ENCODE data around the gene AHNAK2. TPM values are rescaled to one million over a fixed set of nuclear protein-coding genes. Genes with fewer than 3 reads are reported as not detected.
"Not testable (repeated sequence)": the region's sequence is repeated elsewhere in the genome, so short reads cannot be mapped to it uniquely, and the experiment has no call there.

AHNAK2 gene
- total RNA-seq, 6 donors from 2014 or later = 4.3 to 48.0 (median 12.9) TPM

- not testable (repeated sequence) for H3K27me3 ChIP-seq; H3K4me1 ChIP-seq; H3K36me3 ChIP-seq; H3K27ac ChIP-seq; H3K4me3 ChIP-seq; ATAC-seq (ENCODE audit: low FRiP score in 2 of 2); H3K9me3 ChIP-seq
- peak in 1 of 2 donors; percentile 71 for DNase-seq
- WGBS, 2 donors = 81 to 90% methylated on average over 17 to 43 of the region's 43 CpGs
Measured at GRCh38 chr14:104945986-104946965, 31.9 kb downstream of the AHNAK2 start.

GRCh38 chr14:104945266-104945665, 32.9 kb downstream of the AHNAK2 start:
- not testable (repeated sequence) for H3K4me1 ChIP-seq; H3K27me3 ChIP-seq; ATAC-seq (ENCODE audit: low FRiP score in 2 of 2); H3K4me3 ChIP-seq; H3K27ac ChIP-seq; H3K9me3 ChIP-seq; H3K36me3 ChIP-seq
- WGBS, 2 donors = 91% methylated on average over 15 to 20 of the region's 20 CpGs
- peak in 1 of 2 donors; percentile 71 for DNase-seq

- H3K4me3 ChIP-seq; H3K9me3 ChIP-seq; H3K36me3 ChIP-seq; H3K27me3 ChIP-seq; ATAC-seq (ENCODE audit: low FRiP score in 2 of 2); H3K27ac ChIP-seq; H3K4me1 ChIP-seq: not testable (repeated sequence)
- WGBS, 2 donors = 88 to 93% methylated on average over 12 to 25 of the region's 29 CpGs
- DNase-seq = peak in 1 of 2 donors; percentile 60
Measured at GRCh38 chr14:104944436-104945205, 33.6 kb downstream of the AHNAK2 start.

GRCh38 chr14:104944016-104944308, 34.2 kb downstream of the AHNAK2 start:
- not testable (repeated sequence) for ATAC-seq (ENCODE audit: low FRiP score in 2 of 2); H3K36me3 ChIP-seq; H3K9me3 ChIP-seq; H3K4me1 ChIP-seq; H3K4me3 ChIP-seq; H3K27ac ChIP-seq; H3K27me3 ChIP-seq
- WGBS, 2 donors = 87 to 90% methylated on average over 5 to 6 of the region's 6 CpGs
- DNase-seq = peak in 1 of 2 donors; percentile 43

- H3K9me3 ChIP-seq; H3K27ac ChIP-seq; ATAC-seq (ENCODE audit: low FRiP score in 2 of 2); H3K4me1 ChIP-seq; H3K27me3 ChIP-seq; H3K36me3 ChIP-seq; H3K4me3 ChIP-seq: not testable (repeated sequence)
- peak in 1 of 2 donors; percentile 68 for DNase-seq
- 89 to 94% methylated on average over 18 to 29 of the region's 29 CpGs for WGBS, 2 donors
Measured at GRCh38 chr14:104943216-104944015, 34.8 kb downstream of the AHNAK2 start.

- H3K9me3 ChIP-seq = no peaks in the 10 kb centered on the region
- H3K36me3 ChIP-seq = no peaks in the 10 kb centered on the region
- WGBS, 2 donors = 88 to 98% methylated on average over 7 to 16 of the region's 16 CpGs
- DNase-seq = peak in 1 of 2 donors; percentile 62
- H3K4me1 ChIP-seq = no peaks in the 10 kb centered on the region
- H3K4me3 ChIP-seq = no peak overlapping the region
- TF ChIP-seq EP300 (IDR thresholded peaks at IDR 0.05) = no peak
- TF ChIP-seq CTCF (IDR thresholded peaks at IDR 0.05) = no peak
- TF ChIP-seq POLR2A (IDR thresholded peaks at IDR 0.05) = no peak
- TF ChIP-seq POLR2AphosphoS5 (IDR thresholded peaks at IDR 0.05) = no peak
- H3K27ac ChIP-seq = no peak overlapping the region
- no peaks in the 10 kb centered on the region for H3K27me3 ChIP-seq
- ATAC-seq (ENCODE audit: low FRiP score in 2 of 2) = no peak
Measured at GRCh38 chr14:104942586-104942985, 35.6 kb downstream of the AHNAK2 start.

All from upper lobe of left lung (tissue), 6 donors.